ENCODE data around the gene ACSM6.

ACSM6 gene

GRCh38 chr10:95275726-95276366 is 81.8 kb downstream of the ACSM6 start:
- DNase-seq = no peak

- DNase-seq = no peak
Observed at GRCh38 chr10:95276367-95277200, 82.5 kb downstream of the ACSM6 start.

- no peak for DNase-seq
Observed at GRCh38 chr10:95277201-95277570, 83.1 kb downstream of the ACSM6 start.

GRCh38 chr10:95277614-95278013 is 83.6 kb downstream of the ACSM6 start:
- DNase-seq = no peak
